Measurements from ENCODE around the gene MACROD2. TPM values are rescaled to one million over a fixed set of nuclear protein-coding genes. Genes with fewer than 3 reads are reported as not detected.

Gene MACROD2
- total and polyA plus RNA-seq, 4 donors = 0.66 to 10.5 (median 3.3) TPM

- TF ChIP-seq SP1 (IDR thresholded peaks at IDR 0.05) = no peak
- no peak for TF ChIP-seq MAX (IDR thresholded peaks at IDR 0.05)
These were observed 1384.5 kb downstream of the MACROD2 start (continued) for GRCh38 chr20:15379681-15380296.

- TF ChIP-seq HNF4A (conservative IDR thresholded peaks at IDR 0.05) = no peak
- TF ChIP-seq RXRA (IDR thresholded peaks at IDR 0.05) = no peak
- TF ChIP-seq EGR1 (IDR thresholded peaks at IDR 0.05; ENCODE audit: low read depth in 2 of 2) = no peak
- no peak for TF ChIP-seq FOXA2 (IDR thresholded peaks at IDR 0.05)
- no peak for TF ChIP-seq CTCF (IDR thresholded peaks at IDR 0.05; ENCODE audit: low read depth, low read length, missing input control)
- TF ChIP-seq YY1 (IDR thresholded peaks at IDR 0.05) = no peak
- TF ChIP-seq FOXA1 (IDR thresholded peaks at IDR 0.05) = no peak
- no peak for TF ChIP-seq JUND (IDR thresholded peaks at IDR 0.05)
- no peak for TF ChIP-seq ATF3 (IDR thresholded peaks at IDR 0.05)
- no peak for TF ChIP-seq MAX (IDR thresholded peaks at IDR 0.05)
- no peak for TF ChIP-seq TAF1 (conservative IDR thresholded peaks at IDR 0.05)
- no peak for TF ChIP-seq ZBTB33 (IDR thresholded peaks at IDR 0.05)
- no peak for TF ChIP-seq SP1 (IDR thresholded peaks at IDR 0.05)
- Histone ChIP-seq H3K9me3 (ENCODE audit: control insufficient read depth in 4 of 4, low read length in 3 of 4) (no peaks in the 10 kb centered on the region), H3K27me3 (ENCODE audit: control insufficient read depth in 4 of 4, insufficient read depth in 4 of 4, low read length in 3 of 4) (no peaks in the 10 kb centered on the region), H3K27ac (ENCODE audit: low read depth in 1 of 2, low read length in 2 of 2) (no peak overlapping the region), H3K4me1 (ENCODE audit: control insufficient read depth in 4 of 4, insufficient read depth in 4 of 4, low read length in 3 of 4) (no peaks in the 10 kb centered on the region), H3K36me3 (ENCODE audit: control insufficient read depth in 4 of 4, insufficient read depth in 3 of 4, low read depth in 1 of 4, low read length in 3 of 4) (no peaks in the 10 kb centered on the region), H3K4me3 (ENCODE audit: low read depth in 1 of 3, low read length in 3 of 3) (no peak overlapping the region), H3K9ac (ENCODE audit: low read depth in 1 of 2, low read length in 2 of 2) (no peak overlapping the region)
- no peak for DNase-seq (ENCODE audit: low spot score)
- 74% methylated on average over 1 of the region's 1 CpG for WGBS
These were observed 1385.5 kb downstream of the MACROD2 start for GRCh38 chr20:15380770-15381169.

GRCh38 chr20:15387228-15387627 lies 1391.9 kb downstream of the MACROD2 start:
- no peaks in the 10 kb centered on the region for H3K4me1 ChIP-seq (ENCODE audit: control insufficient read depth in 4 of 4, insufficient read depth in 4 of 4, low read length in 3 of 4)
- H3K36me3 ChIP-seq (ENCODE audit: control insufficient read depth in 4 of 4, insufficient read depth in 3 of 4, low read depth in 1 of 4, low read length in 3 of 4) = no peaks in the 10 kb centered on the region
- H3K9me3 ChIP-seq (ENCODE audit: control insufficient read depth in 4 of 4, low read length in 3 of 4) = no peaks in the 10 kb centered on the region
- no peak overlapping the region for H3K9ac ChIP-seq (ENCODE audit: low read depth in 1 of 2, low read length in 2 of 2)
- H3K27me3 ChIP-seq (ENCODE audit: control insufficient read depth in 4 of 4, insufficient read depth in 4 of 4, low read length in 3 of 4) = no peaks in the 10 kb centered on the region
- no peak overlapping the region for H3K27ac ChIP-seq (ENCODE audit: low read depth in 1 of 2, low read length in 2 of 2)
- no peak for DNase-seq (ENCODE audit: low spot score)
- no peak overlapping the region for H3K4me3 ChIP-seq (ENCODE audit: low read depth in 1 of 3, low read length in 3 of 3)
- TF ChIP-seq FOXA1 (IDR thresholded peaks at IDR 0.05) (no peak), NR2F2 (IDR thresholded peaks at IDR 0.05) (no peak), REST (IDR thresholded peaks at IDR 0.05) (no peak), JUND (IDR thresholded peaks at IDR 0.05) (no peak), ATF3 (IDR thresholded peaks at IDR 0.05) (no peak), HNF4G (IDR thresholded peaks at IDR 0.05) (no peak), GABPA (IDR thresholded peaks at IDR 0.05 in 1 of 2, conservative IDR thresholded peaks at IDR 0.05 in 1 of 2) (no peak), ZBTB33 (IDR thresholded peaks at IDR 0.05) (no peak), EGR1 (IDR thresholded peaks at IDR 0.05; ENCODE audit: low read depth in 2 of 2) (no peak), TAF1 (conservative IDR thresholded peaks at IDR 0.05) (no peak), HNF4A (conservative IDR thresholded peaks at IDR 0.05) (no peak), MAX (IDR thresholded peaks at IDR 0.05) (no peak)

Data from liver (tissue), 9 donors.